Subcutaneous preadipocyte (primary cell): Measurements from ENCODE around the gene CEBPB. TPM values are rescaled to one million over a fixed set of nuclear protein-coding genes. Genes with fewer than 3 reads are reported as not detected.

Experiments
- total RNA-seq: library from RNA; depleted of rRNA; stranded (reverse); fragments of >200 nt; gene quantifications from 2 replicates; pipeline ENCODE4 v1.2.3, GENCODE V29; 2012

Gene CEBPB
- total RNA-seq, result 51.8 and 77.6 TPM in 2 replicates

DNA sequence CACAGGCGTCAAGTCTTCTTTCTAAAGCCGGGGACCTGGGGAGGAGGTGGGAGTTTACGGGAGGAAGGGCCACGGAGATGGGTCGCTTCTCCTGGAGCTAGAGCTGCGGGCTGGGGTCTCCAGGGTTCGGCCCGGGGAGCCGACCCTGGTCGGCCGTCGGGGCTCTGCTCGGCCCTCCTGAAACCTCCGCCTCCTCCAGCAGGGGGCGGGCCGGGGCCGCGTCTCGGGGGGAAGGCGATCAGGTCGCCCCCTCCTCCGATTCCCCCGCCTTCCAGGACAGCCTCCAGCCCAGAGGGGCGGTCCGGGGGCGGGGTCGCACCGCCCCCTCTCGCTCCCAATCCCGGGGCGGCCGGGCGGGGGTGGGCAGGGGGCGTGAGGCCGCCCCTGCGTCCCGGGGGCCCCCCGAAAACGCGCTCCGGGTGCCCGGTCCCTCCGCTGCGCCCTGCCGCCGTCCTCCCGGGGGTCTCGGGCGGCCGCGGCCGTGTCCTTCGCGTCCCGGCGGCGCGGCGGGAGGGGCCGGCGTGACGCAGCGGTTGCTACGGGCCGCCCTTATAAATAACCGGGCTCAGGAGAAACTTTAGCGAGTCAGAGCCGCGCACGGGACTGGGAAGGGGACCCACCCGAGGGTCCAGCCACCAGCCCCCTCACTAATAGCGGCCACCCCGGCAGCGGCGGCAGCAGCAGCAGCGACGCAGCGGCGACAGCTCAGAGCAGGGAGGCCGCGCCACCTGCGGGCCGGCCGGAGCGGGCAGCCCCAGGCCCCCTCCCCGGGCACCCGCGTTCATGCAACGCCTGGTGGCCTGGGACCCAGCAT is at the start of gene CEBPB:
Gene CEBPB, plus strand, starts transcription at position 580 of the 814 bp plus-strand sequence. Its CDS starts 204 bp downstream, at position 784.

DNA sequence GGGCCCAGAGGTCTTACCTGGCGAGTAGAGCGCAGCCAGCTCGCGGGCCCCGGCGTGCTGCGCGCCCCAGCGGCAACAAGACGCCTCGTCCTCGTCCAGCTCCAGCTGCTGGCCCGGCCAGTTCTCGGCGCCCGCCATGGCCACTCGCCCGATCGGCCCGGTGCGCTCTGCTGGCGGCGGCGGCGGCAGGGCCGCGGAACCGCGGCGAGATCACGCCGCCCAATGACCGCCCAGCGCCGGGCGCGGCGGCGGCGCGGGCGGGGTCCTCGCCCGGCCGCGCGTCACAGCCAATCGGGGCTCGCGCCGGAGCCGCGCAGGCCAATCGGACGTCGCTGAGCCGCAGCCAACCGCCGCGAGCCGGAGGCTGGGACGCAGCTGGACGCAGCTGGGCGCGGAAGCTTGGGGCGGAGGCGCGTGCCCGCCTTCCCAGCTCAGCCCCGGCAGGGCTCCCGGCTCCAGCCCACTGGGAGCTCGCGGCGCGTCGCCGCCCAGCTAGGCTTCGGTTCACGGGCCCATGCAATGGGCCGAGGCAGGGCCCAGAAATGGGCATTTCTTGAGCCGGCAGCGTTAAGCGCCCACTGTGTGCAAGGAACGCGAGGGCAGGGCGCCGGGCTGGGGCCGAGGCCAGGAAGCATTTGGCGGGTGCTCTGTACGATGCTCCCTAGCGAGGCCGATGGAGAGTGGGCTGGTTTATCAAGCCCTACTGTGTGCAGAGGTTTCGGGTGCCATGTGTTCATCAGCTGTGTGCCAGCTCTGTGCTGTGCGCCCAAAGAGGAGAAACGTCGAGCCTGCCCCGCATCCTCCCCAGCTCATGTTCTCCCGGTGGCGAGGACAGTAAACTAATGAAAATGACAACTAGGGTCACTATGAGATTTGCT is 36.9 kb upstream of the CEBPB start, which contains the start of gene PEDS1:
Gene PEDS1, minus strand, starts transcription at position 224 of the 878 bp plus-strand sequence. Its CDS starts 86 bp downstream, at position 138.

Other genes starting within 250 kb of the CEBPB start
- gene SNAI1, start 207.8 kb upstream of the CEBPB start, total RNA-seq, result under 0.01 TPM in 2 replicates
- 85.0 and 96.3 TPM in 2 replicates for gene UBE2V1, start 77.7 kb upstream of the CEBPB start, total RNA-seq
- gene PEDS1, start 37.1 kb upstream of the CEBPB start, total RNA-seq, result 23.1 and 26.1 TPM in 2 replicates